GM18499 (cell line): Measurements from ENCODE around the gene RUNDC3A.
"Not testable (repeated sequence)": the region's sequence is repeated elsewhere in the genome, so short reads cannot be mapped to it uniquely, and the experiment has no call there.

Experiments
- ATAC-seq: cut with Tn5 transposase; IDR thresholded peaks from one replicate; pipeline ENCODE4 v1.9.1; 2021; ENCODE audit warnings: moderate number of reproducible peaks; ENCODE audit not compliant: insufficient read depth, unreplicated experiment

RUNDC3A gene

GRCh38 chr17:44317545-44317944 is 9.1 kb downstream of the RUNDC3A start:
- ATAC-seq, result no peak

GRCh38 chr17:44318077-44318892 is 9.9 kb downstream of the RUNDC3A start:
- ATAC-seq, result no peak

- no peak for ATAC-seq
Measured at GRCh38 chr17:44320066-44320465, 11.7 kb downstream of the RUNDC3A start.

GRCh38 chr17:44321246-44322120 is 13.1 kb downstream of the RUNDC3A start:
- ATAC-seq, result no peak

- no peak for ATAC-seq
Measured at GRCh38 chr17:44322236-44322895, 14.0 kb downstream of the RUNDC3A start.

GRCh38 chr17:44323359-44324091 is 15.1 kb downstream of the RUNDC3A start:
- no peak for ATAC-seq

GRCh38 chr17:44324092-44324570 is 15.7 kb downstream of the RUNDC3A start:
- no peak for ATAC-seq

GRCh38 chr17:44324571-44325275 is 16.3 kb downstream of the RUNDC3A start, which contains the start of gene SLC25A39:
Gene SLC25A39, minus strand, starts transcription at chr17:44324823. Its CDS starts 1,261 bp downstream, at chr17:44323562.
- peak; percentile 36 for ATAC-seq

GRCh38 chr17:44326861-44327444 is 18.6 kb downstream of the RUNDC3A start:
- no peak for ATAC-seq

- ATAC-seq, result no peak
Measured at GRCh38 chr17:44327715-44328449, 19.5 kb downstream of the RUNDC3A start.

GRCh38 chr17:44329516-44329915 is 21.1 kb downstream of the RUNDC3A start:
- not testable (repeated sequence) for ATAC-seq

- ATAC-seq, result not testable (repeated sequence)
Measured at GRCh38 chr17:44330263-44330662, 21.9 kb downstream of the RUNDC3A start.

- ATAC-seq, result no peak
Measured at GRCh38 chr17:44331249-44331760, 22.9 kb downstream of the RUNDC3A start.

- ATAC-seq, result no peak
Measured at GRCh38 chr17:44333371-44333770, 25.0 kb downstream of the RUNDC3A start.

GRCh38 chr17:44334315-44334714 is 25.9 kb downstream of the RUNDC3A start:
- no peak for ATAC-seq

GRCh38 chr17:44334727-44335126 is 26.3 kb downstream of the RUNDC3A start:
- no peak for ATAC-seq

- ATAC-seq, result no peak
Measured at GRCh38 chr17:44335564-44335963, 27.2 kb downstream of the RUNDC3A start.

GRCh38 chr17:44335968-44336367 is 27.6 kb downstream of the RUNDC3A start:
- no peak for ATAC-seq
